Activated naive CD4-positive, alpha-beta T cell treated with anti-CD3 and anti-CD28 coated beads, Interleukin-2, amount 50 U/mL, for 24 hours (primary cell): Measurements from ENCODE around the gene NAALADL2.

Source experiments
- H3K27ac Mint-ChIP-seq: one replicate; pipeline ENCODE4 v1.8.0; 2021; ENCODE audit warnings: mild to moderate bottlenecking, mixed read lengths
- H3K27me3 Mint-ChIP-seq: one replicate; pipeline ENCODE4 v1.8.0; 2021; ENCODE audit warnings: mixed read lengths
- H3K36me3 Mint-ChIP-seq: one replicate; pipeline ENCODE4 v1.8.0; 2021; ENCODE audit warnings: mixed read lengths
- H3K4me1 Mint-ChIP-seq: one replicate; pipeline ENCODE4 v1.8.0; 2021; ENCODE audit warnings: mixed read lengths
- H3K4me3 Mint-ChIP-seq: one replicate; pipeline ENCODE4 v1.8.0; 2021; ENCODE audit warnings: mild to moderate bottlenecking, mixed read lengths
- H3K9me3 Mint-ChIP-seq: one replicate; pipeline ENCODE4 v1.8.0; 2021; ENCODE audit warnings: mixed read lengths

The NAALADL2 gene

DNA sequence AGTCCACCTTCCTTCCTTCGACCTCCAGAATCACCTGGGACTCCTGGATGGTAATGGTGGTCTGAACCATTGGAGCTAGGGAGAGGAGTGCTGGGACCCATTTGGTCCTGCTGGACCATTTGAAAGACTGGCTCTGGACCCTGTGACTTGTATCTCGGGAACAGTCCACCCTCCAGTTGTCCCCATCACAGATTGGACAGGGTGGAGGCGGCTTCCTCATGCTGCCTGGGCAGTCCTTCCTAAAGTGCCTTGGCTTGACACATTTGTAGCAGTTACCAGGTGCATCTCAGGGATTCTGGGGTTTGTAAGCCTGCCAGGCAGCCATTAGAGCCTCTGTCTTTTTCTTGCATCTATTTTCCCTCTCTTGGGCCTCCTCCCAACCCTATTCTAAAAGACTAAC is 758.1 kb downstream of the NAALADL2 start:
- Mint-ChIP-seq H3K4me3 (no peak overlapping the region), H3K36me3 (no peaks in the 10 kb centered on the region), H3K9me3 (peaks cover 16% of the 10 kb centered on the region), H3K27ac (no peak overlapping the region), H3K4me1 (no peaks in the 10 kb centered on the region), H3K27me3 (no peaks in the 10 kb centered on the region)

GRCh38 chr3:175619369-175619768 is 760.2 kb downstream of the NAALADL2 start:
- no peaks in the 10 kb centered on the region for H3K36me3 Mint-ChIP-seq
- no peaks in the 10 kb centered on the region for H3K27me3 Mint-ChIP-seq
- H3K9me3 Mint-ChIP-seq: peaks cover 16% of the 10 kb centered on the region
- H3K4me3 Mint-ChIP-seq: no peak overlapping the region
- no peak overlapping the region for H3K27ac Mint-ChIP-seq
- no peaks in the 10 kb centered on the region for H3K4me1 Mint-ChIP-seq

DNA sequence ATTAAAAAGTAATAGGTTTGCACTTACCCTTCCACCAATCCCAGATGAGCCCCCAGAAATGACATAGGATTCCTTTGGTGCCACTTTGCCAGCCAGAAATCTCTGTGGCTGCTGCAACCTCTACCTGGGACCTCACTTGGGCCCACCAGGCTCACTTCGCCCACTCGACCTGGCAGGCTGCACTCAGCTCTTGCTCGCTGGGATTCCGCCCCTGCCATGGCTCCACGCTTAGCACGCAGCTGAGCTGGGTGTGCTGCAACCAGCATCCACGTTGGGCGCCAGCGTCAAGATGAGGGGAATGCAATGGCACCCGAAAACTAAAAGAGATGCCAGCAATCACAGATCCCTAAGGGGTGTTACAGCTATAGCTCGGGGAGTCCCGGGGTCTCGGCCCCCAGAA is 761.0 kb downstream of the NAALADL2 start:
- Mint-ChIP-seq H3K27ac (no peak overlapping the region), H3K9me3 (peaks cover 16% of the 10 kb centered on the region), H3K4me1 (no peaks in the 10 kb centered on the region), H3K27me3 (no peaks in the 10 kb centered on the region), H3K36me3 (no peaks in the 10 kb centered on the region), H3K4me3 (no peak overlapping the region)

DNA sequence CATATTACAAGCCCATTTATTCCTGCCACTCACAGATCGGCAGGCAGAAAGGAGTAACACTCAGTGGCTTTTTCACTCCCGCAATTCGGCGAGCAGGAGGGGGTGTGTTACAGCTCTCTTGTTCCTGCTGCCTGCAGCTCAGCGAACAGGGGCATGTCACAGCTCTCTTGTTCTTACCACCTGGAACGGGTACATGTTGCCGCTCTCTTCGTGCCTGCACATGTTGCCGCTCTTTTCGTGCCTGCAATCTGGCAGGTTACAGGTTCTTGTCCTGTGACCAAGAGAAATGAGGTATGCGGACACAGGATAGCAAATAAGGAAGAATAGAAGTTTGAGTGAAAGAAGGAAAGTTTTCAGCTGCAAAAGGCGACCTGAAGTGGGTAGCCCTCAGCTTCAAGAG is 761.4 kb downstream of the NAALADL2 start:
- Mint-ChIP-seq H3K4me1 (no peaks in the 10 kb centered on the region), H3K4me3 (no peak overlapping the region), H3K9me3 (peaks cover 16% of the 10 kb centered on the region), H3K27ac (no peak overlapping the region), H3K36me3 (no peaks in the 10 kb centered on the region), H3K27me3 (no peaks in the 10 kb centered on the region)

GRCh38 chr3:175640958-175641357 is 781.8 kb downstream of the NAALADL2 start:
- no peaks in the 10 kb centered on the region for H3K27me3 Mint-ChIP-seq
- H3K4me1 Mint-ChIP-seq: no peaks in the 10 kb centered on the region
- H3K9me3 Mint-ChIP-seq: peaks cover 6% of the 10 kb centered on the region
- no peaks in the 10 kb centered on the region for H3K36me3 Mint-ChIP-seq
- no peak overlapping the region for H3K27ac Mint-ChIP-seq
- no peak overlapping the region for H3K4me3 Mint-ChIP-seq

- Mint-ChIP-seq H3K27me3 (no peaks in the 10 kb centered on the region), H3K4me3 (no peak overlapping the region), H3K36me3 (no peaks in the 10 kb centered on the region), H3K4me1 (no peaks in the 10 kb centered on the region), H3K27ac (no peak overlapping the region), H3K9me3 (peaks cover 6% of the 10 kb centered on the region)
Observed at GRCh38 chr3:175646865-175647264, 787.7 kb downstream of the NAALADL2 start.

DNA sequence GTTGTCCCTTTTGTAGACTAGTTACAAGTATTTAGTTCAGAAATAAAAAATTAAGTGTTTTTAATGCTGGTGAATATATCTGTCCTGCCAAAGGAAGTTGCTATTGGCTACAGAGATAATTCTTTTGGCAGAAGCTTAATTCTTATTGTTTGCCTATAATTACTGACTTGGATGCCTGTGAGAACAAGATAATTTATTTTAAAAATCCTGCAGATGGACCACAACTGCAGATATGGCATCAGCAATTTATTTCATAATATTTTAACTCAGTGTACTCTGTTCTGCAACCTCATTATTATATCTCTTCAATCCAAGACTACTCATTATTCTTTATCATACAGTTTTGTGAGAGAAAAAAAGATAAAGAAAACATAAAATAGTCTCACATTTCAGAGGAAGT is 789.8 kb downstream of the NAALADL2 start:
- Mint-ChIP-seq H3K36me3 (no peaks in the 10 kb centered on the region), H3K4me3 (no peak overlapping the region), H3K9me3 (peaks cover 6% of the 10 kb centered on the region), H3K4me1 (no peaks in the 10 kb centered on the region), H3K27ac (no peak overlapping the region), H3K27me3 (no peaks in the 10 kb centered on the region)

DNA sequence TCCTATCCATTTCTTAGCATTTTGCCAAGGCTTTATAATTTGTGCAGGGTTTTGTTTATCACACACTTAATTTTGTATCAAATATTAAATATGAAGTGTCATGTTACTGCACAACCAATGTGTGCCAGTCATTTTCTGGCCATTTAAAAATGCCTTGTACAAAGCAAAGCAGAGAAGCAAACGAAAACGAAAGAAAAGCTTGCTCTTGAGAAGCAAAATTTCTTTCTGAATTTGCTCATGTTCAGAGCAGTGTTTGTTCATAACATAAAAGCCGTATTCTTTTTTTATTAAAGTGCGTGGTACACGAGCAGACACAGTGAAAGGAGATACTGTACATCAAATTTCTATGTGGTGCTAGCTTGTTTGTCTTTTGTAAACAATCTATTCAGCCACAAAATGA is 792.6 kb downstream of the NAALADL2 start:
- no peaks in the 10 kb centered on the region for H3K36me3 Mint-ChIP-seq
- H3K4me1 Mint-ChIP-seq: no peaks in the 10 kb centered on the region
- H3K4me3 Mint-ChIP-seq: no peak overlapping the region
- no peak overlapping the region for H3K27ac Mint-ChIP-seq
- no peaks in the 10 kb centered on the region for H3K9me3 Mint-ChIP-seq
- H3K27me3 Mint-ChIP-seq: no peaks in the 10 kb centered on the region

- Mint-ChIP-seq H3K4me1 (no peaks in the 10 kb centered on the region), H3K36me3 (no peaks in the 10 kb centered on the region), H3K27ac (no peak overlapping the region), H3K9me3 (no peaks in the 10 kb centered on the region), H3K27me3 (no peaks in the 10 kb centered on the region), H3K4me3 (no peak overlapping the region)
Observed at GRCh38 chr3:175655351-175655750, 796.2 kb downstream of the NAALADL2 start.

DNA sequence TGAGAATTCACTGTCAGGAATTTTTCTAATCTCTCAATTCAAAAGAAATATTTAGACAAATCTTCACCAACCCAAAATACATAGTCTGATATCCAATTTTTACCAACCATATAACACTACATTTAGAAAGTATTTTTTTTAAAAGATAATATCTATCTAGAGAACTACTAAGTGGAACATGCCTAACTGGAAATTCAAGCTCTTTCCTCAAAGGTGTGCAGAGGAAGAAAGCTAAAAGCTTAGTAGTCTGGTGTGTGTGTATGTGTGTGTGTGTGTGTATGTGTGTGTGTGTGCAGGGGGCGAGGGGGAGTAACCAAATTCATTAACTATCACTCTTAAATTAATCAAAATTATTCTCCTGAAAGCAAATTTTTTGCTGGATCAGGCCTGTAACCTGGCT is 797.3 kb downstream of the NAALADL2 start:
- Mint-ChIP-seq H3K4me3 (no peak overlapping the region), H3K36me3 (no peaks in the 10 kb centered on the region), H3K4me1 (no peaks in the 10 kb centered on the region), H3K27ac (no peak overlapping the region), H3K9me3 (no peaks in the 10 kb centered on the region), H3K27me3 (no peaks in the 10 kb centered on the region)

DNA sequence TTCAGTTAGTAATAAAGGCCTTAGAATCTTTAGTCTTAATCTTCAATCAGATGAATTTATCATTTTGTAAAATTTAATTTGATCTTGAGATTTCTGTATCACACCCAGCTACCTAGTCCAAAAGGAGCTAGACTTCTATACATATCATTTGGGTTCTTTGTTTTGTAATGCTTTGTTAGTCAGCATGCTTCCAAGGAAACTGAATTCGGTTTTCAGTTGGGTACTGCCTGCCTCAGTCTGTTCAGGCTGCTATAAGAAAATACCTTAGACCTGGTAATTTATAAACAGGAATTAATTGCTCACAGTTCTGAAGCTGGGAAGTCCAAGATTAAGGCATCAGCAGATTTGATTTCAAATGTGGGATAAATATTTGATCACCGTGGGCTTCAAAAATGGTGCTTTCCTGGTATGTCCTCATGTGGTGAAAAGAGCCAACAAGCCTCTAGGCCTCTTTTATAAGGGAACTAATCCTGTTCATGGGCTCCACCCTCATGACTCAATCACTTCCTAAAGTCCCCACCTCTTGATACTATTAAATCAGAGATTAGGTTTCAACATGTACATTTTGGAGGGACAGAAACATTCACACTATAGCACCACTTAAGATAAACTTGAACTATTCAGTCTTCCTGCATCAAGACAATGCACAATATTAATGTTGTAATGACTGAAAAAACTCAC is 800.7 kb downstream of the NAALADL2 start:
- H3K27ac Mint-ChIP-seq: no peak overlapping the region
- H3K9me3 Mint-ChIP-seq: no peaks in the 10 kb centered on the region
- H3K4me1 Mint-ChIP-seq: no peaks in the 10 kb centered on the region
- no peaks in the 10 kb centered on the region for H3K36me3 Mint-ChIP-seq
- no peaks in the 10 kb centered on the region for H3K27me3 Mint-ChIP-seq
- no peak overlapping the region for H3K4me3 Mint-ChIP-seq

GRCh38 chr3:175662815-175663214 is 803.7 kb downstream of the NAALADL2 start:
- Mint-ChIP-seq H3K4me3 (no peak overlapping the region), H3K27ac (no peak overlapping the region), H3K36me3 (no peaks in the 10 kb centered on the region), H3K4me1 (no peaks in the 10 kb centered on the region), H3K27me3 (no peaks in the 10 kb centered on the region), H3K9me3 (no peaks in the 10 kb centered on the region)

- no peaks in the 10 kb centered on the region for H3K27me3 Mint-ChIP-seq
- no peak overlapping the region for H3K4me3 Mint-ChIP-seq
- no peak overlapping the region for H3K27ac Mint-ChIP-seq
- H3K36me3 Mint-ChIP-seq: no peaks in the 10 kb centered on the region
- H3K4me1 Mint-ChIP-seq: no peaks in the 10 kb centered on the region
- peaks cover 5% of the 10 kb centered on the region for H3K9me3 Mint-ChIP-seq
Observed at GRCh38 chr3:175664911-175665310, 805.8 kb downstream of the NAALADL2 start.

GRCh38 chr3:175668300-175668699 is 809.2 kb downstream of the NAALADL2 start:
- Mint-ChIP-seq H3K27me3 (no peaks in the 10 kb centered on the region), H3K9me3 (peaks cover 5% of the 10 kb centered on the region), H3K27ac (no peak overlapping the region), H3K4me3 (no peak overlapping the region), H3K4me1 (no peaks in the 10 kb centered on the region), H3K36me3 (no peaks in the 10 kb centered on the region)

GRCh38 chr3:175670557-175670956 is 811.4 kb downstream of the NAALADL2 start:
- H3K9me3 Mint-ChIP-seq: peaks cover 5% of the 10 kb centered on the region
- no peaks in the 10 kb centered on the region for H3K4me1 Mint-ChIP-seq
- no peak overlapping the region for H3K27ac Mint-ChIP-seq

GRCh38 chr3:175672119-175672689 is 813.1 kb downstream of the NAALADL2 start:
- Mint-ChIP-seq H3K27ac (no peak overlapping the region), H3K36me3 (no peaks in the 10 kb centered on the region), H3K9me3 (peaks cover 5% of the 10 kb centered on the region), H3K4me1 (no peaks in the 10 kb centered on the region), H3K4me3 (no peak overlapping the region), H3K27me3 (no peaks in the 10 kb centered on the region)

More at GRCh38 chr3:175670557-175670956, 811.4 kb downstream of the NAALADL2 start:
- Mint-ChIP-seq H3K27me3 (no peaks in the 10 kb centered on the region), H3K36me3 (no peaks in the 10 kb centered on the region), H3K4me3 (no peak overlapping the region)

DNA sequence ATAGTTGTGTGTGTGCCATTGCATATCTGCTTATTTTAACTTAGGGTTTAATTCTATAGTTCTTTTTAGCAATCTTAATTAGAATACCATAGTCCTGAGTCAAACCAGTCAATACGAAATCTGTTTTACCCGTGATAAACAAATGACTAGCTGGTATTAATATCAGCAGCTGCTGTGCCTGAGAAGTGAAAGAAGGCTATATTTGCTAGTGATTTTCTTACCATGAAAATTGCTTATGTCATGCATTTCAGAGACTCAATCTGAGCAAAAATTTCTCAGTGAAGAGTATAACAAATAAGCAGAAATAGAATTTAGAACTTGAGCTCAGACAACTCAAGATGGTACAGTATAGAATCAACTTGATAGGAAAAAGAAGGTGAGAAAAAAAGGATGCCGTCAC is 820.4 kb downstream of the NAALADL2 start:
- Mint-ChIP-seq H3K4me1 (no peaks in the 10 kb centered on the region), H3K36me3 (no peaks in the 10 kb centered on the region), H3K27me3 (no peaks in the 10 kb centered on the region), H3K9me3 (no peaks in the 10 kb centered on the region), H3K4me3 (no peak overlapping the region), H3K27ac (no peak overlapping the region)
